Left ventricle myocardium inferior (tissue), 1 donor: ENCODE data around the gene FOXA2. TPM values are rescaled to one million over a fixed set of nuclear protein-coding genes. Genes with fewer than 3 reads are reported as not detected.
A peak's percentile ranks its signal among the peaks of the same experiment; 100 is the strongest.

ENCODE experiments used
- DNase-seq: peaks from one replicate; pipeline ENCODE4 v3.0.0-alpha.2; 2020
- H3K27ac ChIP-seq: fragments of 200-600 bp; replicated peaks from 2 replicates; pipeline ENCODE4 v1.8.0; 2021
- H3K27me3 ChIP-seq: fragments of 200-600 bp; 2 replicates; pipeline ENCODE4 v1.8.0; 2021; ENCODE audit warnings: low read depth
- H3K36me3 ChIP-seq: fragments of 200-600 bp; 2 replicates; pipeline ENCODE4 v1.8.0; 2021
- H3K4me1 ChIP-seq: fragments of 200-600 bp; 2 replicates; pipeline ENCODE4 v1.8.0; 2021
- H3K4me3 ChIP-seq: fragments of 200-600 bp; 2 replicates; pipeline ENCODE4 v1.8.0; 2021; ENCODE audit warnings: mild to moderate bottlenecking, moderate library complexity
- H3K9me3 ChIP-seq: fragments of 200-600 bp; replicated peaks from 2 replicates; pipeline ENCODE4 v1.8.0; 2021
- CTCF ChIP-seq: fragments of 200-600 bp; IDR thresholded peaks from 2 replicates; pipeline ENCODE4 v1.8.0; 2021; ENCODE audit warnings: antibody characterized with exemption, mild to moderate bottlenecking, borderline replicate concordance
- intact Hi-C: fragments of 100-400 bp; cut with micrococcal nuclease; formaldehyde crosslinking; loops from one replicate; pipeline ENCODE4 v1.11.0; 2022
- long read RNA-seq: library from polyadenylated mRNA; unstranded; transcript quantifications from one replicate; pipeline ENCODE4 v2.0.0, GENCODE V29; 2021
- total RNA-seq: library from RNA; stranded (reverse); fragmentation: NEBNext Ultra II Directional; extraction: Animal tissue kit (Norgen Biotek cat#: 25700); gene quantifications from one replicate; pipeline ENCODE4 v1.2.1, GENCODE V29; 2021
- donor health status: DM: no; HTN: yes; CAD: no; lungs with severe emphysema.

Gene FOXA2
- total RNA-seq, result not detected
- long read RNA-seq, result 0 reads

- no peak for TF ChIP-seq CTCF
- intact Hi-C loops, result no loop called here
- peaks cover 99% of the 10 kb centered on the region for H3K27me3 ChIP-seq
- H3K9me3 ChIP-seq, result no peaks in the 10 kb centered on the region
- DNase-seq, result no peak
- no peaks in the 10 kb centered on the region for H3K36me3 ChIP-seq
- no peak within 1 kb of the TSS for H3K27ac ChIP-seq
- H3K4me3 ChIP-seq, result peak within 1 kb of the TSS; percentile 41
- peaks cover 28% of the 10 kb centered on the region for H3K4me1 ChIP-seq
Observed at GRCh38 chr20:22584522-22584921, at the start of gene FOXA2. Gene FOXA2 (minus strand): TSS chr20:22584572. CDS start chr20:22584278, 294 bp downstream.

- no peaks in the 10 kb centered on the region for H3K9me3 ChIP-seq
- H3K4me1 ChIP-seq, result no peaks in the 10 kb centered on the region
- H3K27me3 ChIP-seq, result peaks cover 53% of the 10 kb centered on the region
- no peak for DNase-seq
- intact Hi-C loops, result no loop called here
- no peaks in the 10 kb centered on the region for H3K36me3 ChIP-seq
- no peak overlapping the region for H3K4me3 ChIP-seq
- H3K27ac ChIP-seq, result no peak overlapping the region
- no peak for TF ChIP-seq CTCF
Observed at GRCh38 chr20:22630701-22631100, 46.3 kb upstream of the FOXA2 start.

GRCh38 chr20:22629927-22630326, 45.6 kb upstream of the FOXA2 start:
- Histone ChIP-seq H3K4me3 (no peak overlapping the region), H3K9me3 (no peaks in the 10 kb centered on the region), H3K27me3 (peaks cover 59% of the 10 kb centered on the region), H3K27ac (no peak overlapping the region), H3K4me1 (no peaks in the 10 kb centered on the region), H3K36me3 (no peaks in the 10 kb centered on the region)
- DNase-seq, result no peak
- TF ChIP-seq CTCF, result no peak
- intact Hi-C loops, result no loop called here

- Histone ChIP-seq H3K4me3 (no peak overlapping the region), H3K36me3 (no peaks in the 10 kb centered on the region), H3K9me3 (no peaks in the 10 kb centered on the region), H3K27ac (no peak overlapping the region), H3K4me1 (no peaks in the 10 kb centered on the region), H3K27me3 (peaks cover 59% of the 10 kb centered on the region)
- DNase-seq, result no peak
- no peak for TF ChIP-seq CTCF
- intact Hi-C loops, result no loop called here
Observed at GRCh38 chr20:22629447-22629846, 45.1 kb upstream of the FOXA2 start.

GRCh38 chr20:22626496-22626895, 42.1 kb upstream of the FOXA2 start:
- no peak for DNase-seq
- Histone ChIP-seq H3K4me1 (no peaks in the 10 kb centered on the region), H3K4me3 (no peak overlapping the region), H3K27ac (no peak overlapping the region), H3K9me3 (no peaks in the 10 kb centered on the region), H3K36me3 (no peaks in the 10 kb centered on the region), H3K27me3 (peaks cover 60% of the 10 kb centered on the region)
- no peak for TF ChIP-seq CTCF
- intact Hi-C loops, result no loop called here

- intact Hi-C loops, result no loop called here
- Histone ChIP-seq H3K4me1 (no peaks in the 10 kb centered on the region), H3K27ac (no peak overlapping the region), H3K27me3 (peaks cover 80% of the 10 kb centered on the region), H3K36me3 (no peaks in the 10 kb centered on the region), H3K4me3 (no peak overlapping the region), H3K9me3 (no peaks in the 10 kb centered on the region)
- no peak for DNase-seq
- no peak for TF ChIP-seq CTCF
Observed at GRCh38 chr20:22623211-22623610, 38.8 kb upstream of the FOXA2 start.
